ENCODE measurements around the gene EHF. TPM values are rescaled to one million over a fixed set of nuclear protein-coding genes. Genes with fewer than 3 reads are reported as not detected.

The EHF gene
- total RNA-seq, 1 donor from 2014 or later: not detected

DNA sequence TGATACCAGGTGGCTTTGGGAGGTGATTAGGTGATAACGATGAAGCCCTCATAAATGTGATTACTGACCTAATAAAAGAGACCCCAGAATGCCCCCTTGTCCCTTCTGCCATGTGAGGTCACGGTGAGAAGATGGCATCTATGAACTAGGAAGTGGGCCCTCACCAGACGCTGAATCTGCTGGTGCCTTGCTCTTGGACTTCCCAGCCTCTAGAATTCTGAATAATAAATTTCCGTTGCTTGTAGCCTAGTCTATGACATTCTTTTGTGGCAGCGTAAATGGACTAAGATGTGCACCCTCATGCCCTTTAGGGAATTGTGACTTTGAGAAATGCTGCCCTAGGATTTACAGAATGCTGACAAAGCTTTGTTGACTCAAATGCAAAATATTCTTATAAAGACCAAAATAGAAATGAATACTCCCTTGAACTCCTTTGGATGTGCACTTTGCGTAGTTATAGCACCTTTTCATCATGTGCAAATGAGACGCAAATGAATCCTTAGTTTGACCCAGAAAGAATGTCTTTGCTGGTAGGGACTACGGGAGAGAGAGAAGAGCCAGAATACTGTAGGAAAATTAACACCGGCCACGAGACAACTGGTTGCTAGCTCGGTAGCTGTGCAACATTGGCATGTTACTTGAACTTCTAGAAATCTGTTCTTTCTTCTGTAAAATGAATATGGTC, 24.8 kb upstream of the EHF start:
- Histone ChIP-seq H3K4me1 (no peaks in the 10 kb centered on the region), H3K36me3 (no peaks in the 10 kb centered on the region), H3K27me3 (no peaks in the 10 kb centered on the region), H3K9me3 (no peaks in the 10 kb centered on the region), H3K4me3 (no peak overlapping the region), H3K27ac (no peak overlapping the region)
- intact Hi-C loops (cut with DNase I): no loop called here
- no peak for DNase-seq (ENCODE audit: low spot score in 2 of 2)
- no peak for TF ChIP-seq CTCF (IDR thresholded peaks at IDR 0.05)

DNA sequence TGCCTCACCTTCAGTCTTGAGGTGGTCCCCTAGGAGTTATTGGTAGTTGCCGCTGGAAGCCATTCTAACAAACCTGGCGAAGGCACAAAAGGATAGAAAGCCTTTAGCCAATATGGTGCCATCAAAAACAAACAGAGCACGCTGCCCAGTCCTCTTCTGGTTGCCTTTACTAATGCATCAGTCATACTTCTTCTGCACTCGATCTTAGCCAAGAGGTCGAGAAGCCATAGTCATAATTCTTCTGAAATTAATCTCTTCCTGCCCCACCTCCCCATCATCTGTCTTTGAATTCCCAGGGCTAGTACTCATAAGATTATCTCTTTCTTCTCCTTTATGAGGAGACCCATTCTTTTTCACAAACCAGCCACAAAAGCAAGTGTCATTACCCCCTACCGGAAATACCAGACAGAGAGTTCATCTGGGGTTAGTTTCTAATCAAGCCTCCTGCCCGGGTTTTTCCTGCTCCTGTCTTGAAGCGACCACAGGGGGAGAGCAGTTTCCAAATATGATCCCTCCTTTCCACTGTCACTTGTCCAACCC, 21.4 kb upstream of the EHF start:
- no peaks in the 10 kb centered on the region for H3K27me3 ChIP-seq
- no peaks in the 10 kb centered on the region for H3K9me3 ChIP-seq
- H3K27ac ChIP-seq: no peak overlapping the region
- no peak for TF ChIP-seq CTCF (IDR thresholded peaks at IDR 0.05)
- no peak for DNase-seq (ENCODE audit: low spot score in 2 of 2)
- H3K4me1 ChIP-seq: no peaks in the 10 kb centered on the region
- H3K36me3 ChIP-seq: no peaks in the 10 kb centered on the region
- H3K4me3 ChIP-seq: no peak overlapping the region
- intact Hi-C loops (cut with DNase I): no loop called here

- Histone ChIP-seq H3K27ac (no peak overlapping the region), H3K9me3 (no peaks in the 10 kb centered on the region), H3K36me3 (no peaks in the 10 kb centered on the region), H3K27me3 (no peaks in the 10 kb centered on the region), H3K4me3 (no peak overlapping the region), H3K4me1 (no peaks in the 10 kb centered on the region)
- intact Hi-C loops (cut with DNase I): no loop called here
- no peak for DNase-seq (ENCODE audit: low spot score in 2 of 2)
- no peak for TF ChIP-seq CTCF (IDR thresholded peaks at IDR 0.05)
Observed at GRCh38 chr11:34600339-34601084, 20.4 kb upstream of the EHF start.

DNA sequence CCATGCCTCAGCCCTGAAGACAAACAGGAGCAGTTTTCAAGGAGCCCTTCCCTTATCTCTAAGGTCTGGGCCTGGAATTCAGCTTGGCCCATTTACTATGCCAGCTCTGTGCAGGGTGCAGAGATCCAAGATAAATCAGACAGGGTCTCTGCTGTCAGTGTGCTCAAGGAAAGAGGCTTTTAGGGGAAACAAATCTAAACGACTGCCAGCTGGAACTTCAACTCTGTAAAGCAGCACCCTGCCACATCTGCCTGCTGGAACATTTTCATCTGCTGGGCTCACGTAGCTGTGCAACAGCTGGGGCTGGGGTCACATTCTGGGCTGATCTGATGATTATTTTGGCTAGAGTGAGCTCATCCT, 19.8 kb upstream of the EHF start:
- Histone ChIP-seq H3K36me3 (no peaks in the 10 kb centered on the region), H3K27ac (no peak overlapping the region), H3K4me1 (no peaks in the 10 kb centered on the region), H3K9me3 (no peaks in the 10 kb centered on the region), H3K4me3 (no peak overlapping the region), H3K27me3 (no peaks in the 10 kb centered on the region)
- intact Hi-C loops (cut with DNase I): no loop called here
- DNase-seq (ENCODE audit: low spot score in 2 of 2): no peak
- TF ChIP-seq CTCF (IDR thresholded peaks at IDR 0.05): no peak

DNA sequence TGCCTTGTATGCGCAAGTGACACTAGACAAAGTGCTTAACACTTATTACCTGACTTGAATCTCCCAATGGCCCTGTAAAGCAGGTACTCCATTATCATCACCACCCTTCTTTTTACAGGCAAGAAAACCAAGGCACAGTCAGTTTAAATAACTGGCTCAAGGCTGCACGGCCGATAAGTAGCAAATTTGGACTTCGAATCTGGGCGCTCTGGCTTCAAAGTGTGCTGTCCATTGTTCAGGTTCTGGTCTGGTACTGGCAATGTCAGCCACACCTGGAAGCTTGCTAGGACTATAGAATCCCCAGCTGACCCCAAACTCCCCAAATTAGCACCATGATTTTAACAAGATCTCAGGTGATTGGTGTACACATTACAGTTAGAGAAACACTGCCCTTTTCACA, 19.3 kb upstream of the EHF start:
- H3K9me3 ChIP-seq: no peaks in the 10 kb centered on the region
- TF ChIP-seq CTCF (IDR thresholded peaks at IDR 0.05): no peak
- H3K4me3 ChIP-seq: no peak overlapping the region
- H3K4me1 ChIP-seq: no peaks in the 10 kb centered on the region
- H3K36me3 ChIP-seq: no peaks in the 10 kb centered on the region
- H3K27ac ChIP-seq: no peak overlapping the region
- intact Hi-C loops (cut with DNase I): no loop called here
- H3K27me3 ChIP-seq: no peaks in the 10 kb centered on the region
- DNase-seq (ENCODE audit: low spot score in 2 of 2): no peak
